Hepatocyte (in vitro differentiated cells): ENCODE results near the gene TEAD1. TPM values are rescaled to one million over a fixed set of nuclear protein-coding genes. Genes with fewer than 3 reads are reported as not detected.

Experiments used
- DNase-seq: peaks from one replicate; pipeline ENCODE4 v3.0.0-alpha.2; 2016; ENCODE audit warnings: low spot score
- H2AFZ ChIP-seq: fragments of 200-600 bp; sonication (generic); 2 replicates; pipeline ENCODE4 v1.6.0; 2016; ENCODE audit warnings: antibody characterized with exemption, mild to moderate bottlenecking
- H3K27ac ChIP-seq: fragments of 200-600 bp; sonication (generic); 2 replicates; pipeline ENCODE4 v1.5.1; 2016; ENCODE audit warnings: mild to moderate bottlenecking
- H3K27me3 ChIP-seq: fragments of 200-600 bp; sonication (generic); 2 replicates; pipeline ENCODE4 v1.6.1; 2016
- H3K36me3 ChIP-seq: fragments of 200-600 bp; sonication (generic); replicated peaks from 2 replicates; pipeline ENCODE4 v1.5.1; 2016; ENCODE audit warnings: low read depth; ENCODE audit not compliant: insufficient read depth
- H3K4me1 ChIP-seq: fragments of 200-600 bp; sonication (generic); 2 replicates; pipeline ENCODE4 v1.5.1; 2016; ENCODE audit warnings: mild to moderate bottlenecking, moderate library complexity; ENCODE audit not compliant: insufficient read depth
- H3K4me2 ChIP-seq: fragments of 200-600 bp; sonication (generic); 2 replicates; pipeline ENCODE4 v1.6.0; 2016
- H3K4me3 ChIP-seq: fragments of 200-600 bp; sonication (generic); 2 replicates; pipeline ENCODE4 v1.5.1; 2016; ENCODE audit warnings: mild to moderate bottlenecking
- H3K79me2 ChIP-seq: fragments of 200-600 bp; sonication (generic); 2 replicates; pipeline ENCODE4 v1.6.0; 2017; ENCODE audit warnings: mild to moderate bottlenecking
- H3K9me2 ChIP-seq: fragments of 200-600 bp; sonication (generic); replicated peaks from 2 replicates; pipeline ENCODE4 v1.6.0; 2017; ENCODE audit warnings: mild to moderate bottlenecking; ENCODE audit not compliant: insufficient read depth
- H3K9me3 ChIP-seq: fragments of 200-600 bp; sonication (generic); 2 replicates; pipeline ENCODE4 v1.5.1; 2016; ENCODE audit warnings: low read depth, mild to moderate bottlenecking
- H4K20me1 ChIP-seq: fragments of 200-600 bp; sonication (generic); 2 replicates; pipeline ENCODE4 v1.6.0; 2016; ENCODE audit warnings: mild to moderate bottlenecking; ENCODE audit not compliant: insufficient read depth, poor library complexity, severe bottlenecking
- CTCF ChIP-seq: fragments of 200-600 bp; sonication (generic); IDR thresholded peaks from 2 replicates; pipeline ENCODE4 v1.5.1; 2016; ENCODE audit warnings: antibody characterized with exemption, mild to moderate bottlenecking; ENCODE audit not compliant: poor library complexity
- EZH2 ChIP-seq: fragments of 200-600 bp; sonication (generic); IDR thresholded peaks from 2 replicates; pipeline ENCODE4 v1.6.1; 2016; ENCODE audit warnings: antibody characterized with exemption, mild to moderate bottlenecking, borderline replicate concordance
- EZH2phosphoT487 ChIP-seq: fragments of 200-600 bp; sonication (generic); IDR thresholded peaks from one replicate; pipeline ENCODE4 v1.6.1; 2018; ENCODE audit warnings: antibody characterized with exemption, mild to moderate bottlenecking, low read depth, moderate library complexity; ENCODE audit not compliant: unreplicated experiment, severe bottlenecking
- WGBS: methylation state at CpG from one replicate; pipeline ENCODE4 v1.1.6; 2016; ENCODE audit warnings: low lambda C conversion rate; ENCODE audit errors: missing lambda C conversion rate; 5-methylcytosine and 5-hydroxymethylcytosine counted together
- polyA plus RNA-seq: library from polyadenylated mRNA; unstranded; fragments of >200 nt; fragmentation: Nextera tagmentation; extraction: Ambion mirVana; gene quantifications from 2 replicates; pipeline ENCODE4 v1.2.1, GENCODE V29; 2016
- total RNA-seq: library from RNA; depleted of rRNA; stranded (reverse); fragments of >200 nt; gene quantifications from 2 replicates; pipeline ENCODE4 v1.2.3, GENCODE V29; 2014

TEAD1 gene
- total and polyA plus RNA-seq, 2 experiments from 2014 or later: 37.2 to 82.2 TPM

DNA sequence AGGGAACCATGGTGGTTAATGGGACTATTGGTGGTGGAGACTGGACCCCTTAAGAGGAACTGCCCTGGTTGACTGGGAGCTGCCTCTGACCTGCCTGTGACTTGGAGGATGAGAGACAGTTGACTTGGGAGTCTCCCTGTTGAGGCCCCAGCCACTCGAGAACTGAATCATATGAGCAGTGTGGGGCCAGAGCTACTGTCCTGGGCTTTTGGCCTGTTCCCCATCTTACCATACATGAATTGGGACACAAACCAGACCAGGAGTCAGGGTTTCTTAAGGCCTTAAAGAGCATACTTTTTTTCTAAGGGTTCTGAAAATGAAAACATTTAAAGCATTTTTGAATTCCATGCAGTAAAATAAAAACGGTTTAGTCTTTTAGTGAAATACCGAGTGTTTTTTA, 92.8 kb downstream of the TEAD1 start:
- Histone ChIP-seq H4K20me1 (peaks cover 8% of the 10 kb centered on the region), H3K4me3 (no peak overlapping the region), H3K4me2 (no peak overlapping the region), H3K27ac (peak overlapping the region; percentile 0), H3K36me3 (no peaks in the 10 kb centered on the region), H2AFZ (no peak overlapping the region), H3K27me3 (no peaks in the 10 kb centered on the region), H3K9me2 (no peaks in the 10 kb centered on the region), H3K79me2 (peaks cover 93% of the 10 kb centered on the region), H3K4me1 (peaks cover 41% of the 10 kb centered on the region), H3K9me3 (no peaks in the 10 kb centered on the region)
- no peak for DNase-seq
- TF ChIP-seq EZH2phosphoT487: no peak
- TF ChIP-seq EZH2: no peak
- TF ChIP-seq CTCF: no peak
- 74% methylated on average over 3 of the region's 3 CpGs for WGBS

DNA sequence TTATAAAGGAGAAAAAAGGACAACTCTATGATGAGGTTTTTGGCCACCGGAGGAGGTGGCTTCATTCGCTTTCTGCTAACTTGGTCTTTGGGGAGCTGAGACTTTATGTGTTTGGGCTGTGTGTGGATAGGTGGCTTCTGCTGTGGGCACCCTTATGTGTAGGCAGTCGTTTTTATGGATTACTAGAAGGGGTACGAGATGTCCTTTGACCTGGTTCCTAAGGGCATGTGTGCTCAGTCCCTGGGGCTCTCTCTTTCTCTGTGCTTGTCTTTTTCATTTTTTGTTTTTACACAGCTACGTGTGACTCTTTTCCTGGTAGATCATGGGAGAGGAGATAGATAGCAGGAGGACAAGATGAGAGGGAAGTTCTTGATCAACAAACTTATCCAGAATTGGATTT, 93.4 kb downstream of the TEAD1 start:
- peaks cover 93% of the 10 kb centered on the region for H3K79me2 ChIP-seq
- H3K9me2 ChIP-seq: no peaks in the 10 kb centered on the region
- H4K20me1 ChIP-seq: peaks cover 5% of the 10 kb centered on the region
- DNase-seq: no peak
- no peak overlapping the region for H3K4me2 ChIP-seq
- peaks cover 36% of the 10 kb centered on the region for H3K4me1 ChIP-seq
- no peaks in the 10 kb centered on the region for H3K36me3 ChIP-seq
- H2AFZ ChIP-seq: no peak overlapping the region
- no peaks in the 10 kb centered on the region for H3K27me3 ChIP-seq
- peak overlapping the region; percentile 0 for H3K27ac ChIP-seq
- WGBS: 76% methylated on average over 5 of the region's 5 CpGs
- TF ChIP-seq EZH2phosphoT487 (no peak), EZH2 (no peak), CTCF (no peak)
- H3K4me3 ChIP-seq: no peak overlapping the region
- H3K9me3 ChIP-seq: no peaks in the 10 kb centered on the region

DNA sequence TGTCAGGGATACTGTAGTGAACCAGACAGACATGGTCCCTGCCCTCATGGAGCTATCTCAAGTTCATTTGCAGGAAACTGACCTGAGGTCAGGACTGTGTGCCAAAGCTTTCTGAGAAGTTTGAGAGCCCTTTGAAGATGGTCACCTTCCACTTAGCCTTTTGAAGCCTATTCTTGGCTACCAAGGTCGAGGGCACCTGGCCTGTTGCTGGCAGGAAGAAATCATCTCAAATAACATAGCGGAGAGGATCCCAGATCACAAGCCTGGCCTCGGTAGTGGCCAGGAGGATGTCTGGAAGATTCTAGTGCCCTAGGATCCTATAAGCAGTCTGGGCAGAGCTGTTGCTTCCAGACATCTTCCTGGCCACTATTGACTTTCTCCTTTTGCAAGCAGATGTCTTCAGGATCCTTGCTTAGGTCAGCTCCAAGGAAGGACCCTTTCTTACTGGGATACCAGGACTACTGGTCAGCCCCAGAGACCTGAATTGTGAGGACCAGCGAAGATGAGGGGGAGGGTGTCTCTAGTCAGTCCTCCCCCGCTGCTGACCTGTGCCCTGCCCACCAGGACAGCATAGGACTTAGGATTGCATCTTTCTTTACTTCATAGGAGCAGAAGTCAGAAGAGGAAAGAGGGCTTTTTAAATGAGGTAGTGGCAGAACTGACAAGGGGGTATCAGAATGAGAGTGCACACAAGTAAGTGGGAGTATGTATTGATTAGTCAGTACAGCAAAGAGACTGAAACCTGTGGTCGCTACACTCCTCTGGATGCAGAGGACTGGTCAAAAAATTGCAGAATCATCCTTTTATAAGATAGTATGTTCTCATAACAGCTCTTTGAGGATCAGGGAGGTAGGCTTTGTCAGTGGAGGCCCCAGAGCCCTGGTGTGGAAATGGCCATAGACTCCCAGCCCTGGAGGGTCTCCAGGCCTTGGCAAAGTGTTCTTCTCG, 94.8 kb downstream of the TEAD1 start:
- no peak overlapping the region for H3K4me2 ChIP-seq

More for the DNA sequence above, 94.8 kb downstream of the TEAD1 start:
- no peak for DNase-seq
- Histone ChIP-seq H3K9me3 (no peaks in the 10 kb centered on the region), H3K79me2 (peaks cover 93% of the 10 kb centered on the region), H3K4me3 (no peak overlapping the region), H3K27ac (peak overlapping the region; percentile 37), H3K36me3 (no peaks in the 10 kb centered on the region), H2AFZ (no peak overlapping the region), H3K9me2 (no peaks in the 10 kb centered on the region), H4K20me1 (no peaks in the 10 kb centered on the region), H3K4me1 (peaks cover 33% of the 10 kb centered on the region), H3K27me3 (no peaks in the 10 kb centered on the region)
- TF ChIP-seq EZH2 (no peak), CTCF (no peak), EZH2phosphoT487 (no peak)
- 90% methylated on average over 7 of the region's 7 CpGs for WGBS
